22Rv1 (cell line): ENCODE results near the gene CHST8.

Experiments used
- H3K27ac ChIP-seq: fragments of 450-650 bp; 2 replicates; pipeline ENCODE4 v1.5.1; 2017
- ZFX ChIP-seq: fragments of 450-650 bp; IDR thresholded peaks from 2 replicates; pipeline ENCODE4 v1.6.1; 2017; ENCODE audit warnings: antibody characterized with exemption, borderline replicate concordance
- TF ChIP-seq, protein P1 (sequence below): fragments of 450-650 bp; IDR thresholded peaks from 2 replicates; pipeline ENCODE4 v1.5.1; 2017; ENCODE audit warnings: mild to moderate bottlenecking

CHST8 gene

DNA sequence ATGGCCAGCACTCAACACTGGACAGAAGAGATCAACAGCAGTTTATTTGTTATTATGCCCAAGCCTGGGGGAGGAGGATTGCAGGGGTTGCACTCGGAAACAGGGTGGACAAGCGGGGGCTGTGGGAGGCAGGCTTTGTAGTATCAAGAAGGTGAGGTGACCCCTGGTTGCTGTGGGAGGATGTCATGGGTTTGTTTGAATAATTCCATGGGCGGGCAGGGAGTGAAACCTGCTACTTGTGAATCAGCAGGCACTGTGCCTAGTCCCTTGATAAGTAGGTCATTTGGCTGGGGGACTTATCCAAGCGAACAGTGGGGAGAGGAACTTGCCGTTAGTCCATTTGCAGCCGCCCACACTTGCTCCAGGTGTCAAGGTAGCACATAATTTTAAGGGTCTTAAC, 90.5 kb downstream of the CHST8 start:
- TF ChIP-seq ZFX = no peak
- TF ChIP-seq, protein P1, sequence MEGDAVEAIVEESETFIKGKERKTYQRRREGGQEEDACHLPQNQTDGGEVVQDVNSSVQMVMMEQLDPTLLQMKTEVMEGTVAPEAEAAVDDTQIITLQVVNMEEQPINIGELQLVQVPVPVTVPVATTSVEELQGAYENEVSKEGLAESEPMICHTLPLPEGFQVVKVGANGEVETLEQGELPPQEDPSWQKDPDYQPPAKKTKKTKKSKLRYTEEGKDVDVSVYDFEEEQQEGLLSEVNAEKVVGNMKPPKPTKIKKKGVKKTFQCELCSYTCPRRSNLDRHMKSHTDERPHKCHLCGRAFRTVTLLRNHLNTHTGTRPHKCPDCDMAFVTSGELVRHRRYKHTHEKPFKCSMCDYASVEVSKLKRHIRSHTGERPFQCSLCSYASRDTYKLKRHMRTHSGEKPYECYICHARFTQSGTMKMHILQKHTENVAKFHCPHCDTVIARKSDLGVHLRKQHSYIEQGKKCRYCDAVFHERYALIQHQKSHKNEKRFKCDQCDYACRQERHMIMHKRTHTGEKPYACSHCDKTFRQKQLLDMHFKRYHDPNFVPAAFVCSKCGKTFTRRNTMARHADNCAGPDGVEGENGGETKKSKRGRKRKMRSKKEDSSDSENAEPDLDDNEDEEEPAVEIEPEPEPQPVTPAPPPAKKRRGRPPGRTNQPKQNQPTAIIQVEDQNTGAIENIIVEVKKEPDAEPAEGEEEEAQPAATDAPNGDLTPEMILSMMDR = no peak
- no peak overlapping the region for H3K27ac ChIP-seq

DNA sequence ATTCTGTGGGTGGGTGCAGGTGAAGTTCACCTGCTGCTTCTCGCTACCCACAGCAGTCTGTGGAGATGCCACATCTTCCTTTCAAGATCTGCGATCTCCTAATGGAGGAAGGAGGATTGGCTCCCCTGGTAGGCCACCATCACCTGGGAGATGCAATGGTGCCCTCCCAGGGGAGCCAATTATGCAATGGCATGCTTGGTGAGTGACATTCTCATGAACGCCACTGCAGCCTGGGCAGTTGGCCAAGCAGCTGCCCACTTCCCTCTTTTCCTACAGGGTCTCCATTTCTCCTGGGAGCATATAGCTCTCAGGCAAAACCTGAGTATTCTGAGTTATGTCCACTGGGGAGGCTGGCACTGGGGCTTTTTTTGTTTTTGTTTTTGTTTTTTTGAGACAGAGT, 91.4 kb downstream of the CHST8 start:
- TF ChIP-seq, protein P1 = no peak
- no peak for TF ChIP-seq ZFX
- no peak overlapping the region for H3K27ac ChIP-seq

DNA sequence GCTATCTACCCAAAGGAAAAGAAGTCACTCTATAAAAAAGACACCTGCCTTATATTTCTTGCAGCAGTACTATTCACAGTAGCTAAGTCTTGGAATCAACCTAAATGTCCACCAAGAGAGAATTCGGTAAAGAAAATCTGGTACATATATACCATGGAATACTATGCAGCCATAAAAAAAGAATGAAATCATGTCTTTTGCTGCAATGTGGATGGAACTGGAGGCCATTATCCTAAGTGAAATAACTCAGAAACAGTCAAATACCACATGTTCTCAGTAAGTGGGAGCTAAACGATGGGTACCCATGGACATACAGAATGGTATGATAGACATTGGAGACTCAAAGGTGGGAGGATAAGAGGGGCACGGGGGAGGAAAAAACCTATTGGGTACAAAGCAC, 92.4 kb downstream of the CHST8 start:
- no peak overlapping the region for H3K27ac ChIP-seq
- TF ChIP-seq, protein P1 = no peak
- no peak for TF ChIP-seq ZFX

DNA sequence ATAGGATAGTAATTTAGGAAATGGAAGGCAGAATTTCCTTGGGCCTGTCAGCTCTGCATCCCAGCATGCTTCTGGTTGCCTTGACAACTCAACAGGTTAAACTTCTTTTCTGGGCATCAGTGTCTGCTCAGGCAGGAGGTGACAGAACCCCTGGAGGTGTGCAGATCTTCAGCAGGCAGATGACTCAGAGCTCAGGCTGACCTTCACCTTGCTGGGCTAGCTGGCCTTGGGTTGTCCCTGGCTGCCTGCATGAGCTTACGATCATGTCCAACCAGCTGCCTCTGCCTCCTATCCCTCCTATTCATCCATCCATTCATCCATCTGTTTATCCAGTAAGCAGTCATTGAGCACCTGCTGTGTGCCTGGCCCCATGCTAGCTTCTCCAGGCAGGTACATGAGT, 93.7 kb downstream of the CHST8 start:
- no peak for TF ChIP-seq ZFX
- TF ChIP-seq, protein P1 = no peak
- no peak overlapping the region for H3K27ac ChIP-seq

DNA sequence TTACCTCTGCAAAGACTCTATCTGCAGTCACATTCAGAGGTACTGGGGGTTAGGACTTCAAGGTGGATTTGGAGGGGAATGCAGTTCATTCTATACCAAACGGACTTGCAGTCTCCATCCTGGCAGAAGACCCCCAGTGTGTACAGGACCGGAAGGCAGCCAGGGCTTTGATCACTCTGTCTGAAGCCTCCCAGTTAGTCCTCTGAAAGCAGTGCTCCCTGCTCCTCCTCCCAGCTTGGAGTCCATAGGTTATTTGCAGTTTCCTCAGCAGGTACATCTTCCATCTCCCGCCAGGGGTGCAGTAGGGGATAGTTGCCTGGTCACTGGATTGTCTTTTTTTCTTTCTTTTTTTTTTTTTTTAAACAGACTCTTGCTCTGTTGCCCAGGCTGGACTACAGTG, 96.1 kb downstream of the CHST8 start:
- no peak overlapping the region for H3K27ac ChIP-seq
- TF ChIP-seq, protein P1 = no peak
- TF ChIP-seq ZFX = no peak

DNA sequence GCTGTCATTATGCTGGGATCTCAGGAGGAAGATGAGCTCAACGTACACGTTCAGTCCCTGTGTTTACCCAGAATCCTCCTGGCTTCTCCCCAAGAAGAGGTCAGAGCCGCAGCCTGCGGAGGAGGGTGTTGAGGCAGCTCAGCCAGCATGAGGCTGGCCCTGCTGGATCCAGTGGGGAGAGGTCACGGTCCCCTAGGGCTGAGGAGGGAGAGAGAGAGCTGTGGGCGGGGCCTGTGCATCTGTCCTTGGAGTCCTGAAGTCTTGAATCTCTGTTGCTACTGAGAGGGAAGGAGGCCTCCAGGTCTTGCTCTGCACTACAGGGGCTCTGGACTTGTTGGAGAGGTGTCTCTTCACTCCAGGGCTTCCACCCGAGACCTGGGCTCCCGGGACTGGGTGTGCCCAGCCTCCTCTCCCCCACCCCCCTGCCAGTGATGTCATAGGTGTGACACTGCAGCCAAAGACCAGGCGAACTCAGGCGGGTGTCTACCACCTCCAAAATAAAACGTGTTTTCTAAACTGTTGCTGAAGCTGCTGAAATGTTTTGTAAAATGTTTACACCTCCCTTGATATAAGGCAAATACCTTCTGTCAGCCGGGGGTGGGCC, 97.0 kb downstream of the CHST8 start:
- no peak overlapping the region for H3K27ac ChIP-seq
- TF ChIP-seq ZFX = no peak
- TF ChIP-seq, protein P1 = no peak

DNA sequence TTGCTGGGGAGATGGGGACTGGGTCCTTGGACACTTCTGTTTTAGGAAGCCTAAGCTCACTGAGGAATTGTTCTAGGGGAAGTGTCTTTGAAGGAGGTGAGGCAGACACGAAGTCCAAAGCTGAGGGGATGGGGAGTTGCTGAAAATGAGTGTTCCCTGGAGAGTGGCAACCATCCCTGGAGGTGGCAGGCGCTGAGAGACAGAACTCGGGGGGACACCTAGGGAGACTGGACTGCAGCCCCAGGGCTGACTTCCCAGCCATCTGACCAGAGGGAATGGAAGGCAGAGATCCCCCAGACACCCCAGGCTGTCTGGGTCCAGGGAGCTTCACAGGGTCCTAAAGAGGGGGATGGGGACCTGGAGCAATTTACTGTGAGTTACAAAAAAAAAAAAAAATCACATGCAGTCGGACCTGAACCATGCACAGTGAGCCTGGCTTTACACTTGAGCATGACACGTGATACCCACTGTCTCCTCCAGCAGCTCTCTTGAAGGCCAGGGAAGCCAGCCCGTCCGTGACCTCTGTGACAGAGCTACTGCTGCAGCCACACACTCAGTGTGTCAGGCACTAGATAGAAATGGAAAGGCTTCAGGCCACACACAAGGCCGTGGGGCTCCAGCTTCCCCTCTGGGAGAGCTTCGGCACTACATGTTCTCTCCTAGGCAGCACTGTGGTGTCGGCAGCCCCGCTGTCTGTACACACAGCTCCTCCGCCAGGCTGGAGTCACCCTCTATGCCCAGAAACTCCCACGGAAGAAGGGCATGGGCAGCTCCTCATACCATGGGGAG, 97.8 kb downstream of the CHST8 start:
- TF ChIP-seq, protein P1 = no peak
- H3K27ac ChIP-seq = no peak overlapping the region
